Measurements from ENCODE around the gene ITPK1.

GRCh38 chr14:92922883-92923743 lies 192.6 kb downstream of the ITPK1 start, which contains the start of gene CHGA:
- no peak for TF ChIP-seq EZH2 (IDR thresholded peaks at IDR 0.05; ENCODE audit: borderline replicate concordance, low read length)
- TF ChIP-seq CTCF (conservative IDR thresholded peaks at IDR 0.05 in 1 of 2, IDR thresholded peaks at IDR 0.05 in 1 of 2; ENCODE audit: extremely low read depth in 1 of 2, insufficient read depth in 1 of 2, low read depth in 1 of 2, low read length in 2 of 2) = no peak

All from mammary epithelial cell (primary cell).